ENCODE data around the gene GRM7.

GRM7 gene

GRCh38 chr3:7204848-7205156, 343.9 kb downstream of the GRM7 start:
- no peak for DNase-seq (ENCODE audit: low read depth)
- H3K4me3 ChIP-seq (ENCODE audit: control insufficient read depth, low read depth, low read length): no peak overlapping the region
- no peak for TF ChIP-seq CTCF (IDR thresholded peaks at IDR 0.05; ENCODE audit: control insufficient read depth, insufficient read depth, low read depth, low read length, missing control alignments)

- TF ChIP-seq CTCF (IDR thresholded peaks at IDR 0.05; ENCODE audit: control insufficient read depth, insufficient read depth, low read depth, low read length, missing control alignments): no peak
- no peak overlapping the region for H3K4me3 ChIP-seq (ENCODE audit: control insufficient read depth, low read depth, low read length)
- no peak for DNase-seq (ENCODE audit: low read depth)
These were observed 344.6 kb downstream of the GRM7 start for GRCh38 chr3:7205535-7205934.

DNA sequence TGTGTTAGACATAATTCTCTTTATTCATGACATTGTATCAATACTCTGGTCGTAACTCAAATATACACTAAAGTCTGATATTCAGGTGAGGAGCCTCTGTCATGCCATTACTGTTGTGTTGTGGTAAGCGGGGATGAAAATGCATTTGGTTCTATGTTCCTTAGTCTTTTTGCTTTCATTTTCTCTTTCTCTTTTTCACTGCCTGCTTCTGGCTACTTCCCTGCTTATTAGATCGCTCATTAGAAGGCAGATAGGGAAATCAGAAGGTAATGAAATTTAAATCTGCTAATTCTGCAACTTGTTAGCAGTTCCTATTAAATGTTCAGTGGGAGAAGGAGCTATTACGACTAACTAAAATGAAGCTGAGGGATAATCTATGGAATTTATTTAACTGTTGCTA, 345.0 kb downstream of the GRM7 start:
- DNase-seq (ENCODE audit: low read depth): no peak
- no peak for TF ChIP-seq CTCF (IDR thresholded peaks at IDR 0.05; ENCODE audit: control insufficient read depth, insufficient read depth, low read depth, low read length, missing control alignments)
- H3K4me3 ChIP-seq (ENCODE audit: control insufficient read depth, low read depth, low read length): no peak overlapping the region

DNA sequence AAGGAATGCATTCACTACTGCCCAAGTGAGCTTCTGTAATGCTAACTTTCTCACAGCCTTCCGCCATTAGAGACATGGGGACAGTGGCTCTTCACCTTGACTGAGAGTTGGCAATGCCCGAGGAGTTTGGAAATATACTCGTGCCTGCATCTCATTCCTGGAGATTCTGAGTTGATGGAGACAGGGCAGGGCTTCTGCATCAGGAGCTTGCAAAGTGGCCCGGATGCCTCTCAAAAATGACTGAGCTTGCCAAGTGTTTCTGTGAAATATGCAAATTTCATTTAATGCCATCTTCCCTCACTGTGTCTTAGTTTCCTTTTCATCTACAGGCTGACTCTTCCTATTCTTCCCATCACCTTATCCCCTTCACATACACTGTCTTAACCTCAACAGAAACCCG, 346.2 kb downstream of the GRM7 start:
- no peak for DNase-seq (ENCODE audit: low read depth)
- no peak overlapping the region for H3K4me3 ChIP-seq (ENCODE audit: control insufficient read depth, low read depth, low read length)
- no peak for TF ChIP-seq CTCF (IDR thresholded peaks at IDR 0.05; ENCODE audit: control insufficient read depth, insufficient read depth, low read depth, low read length, missing control alignments)

- no peak for TF ChIP-seq CTCF (IDR thresholded peaks at IDR 0.05; ENCODE audit: control insufficient read depth, insufficient read depth, low read depth, low read length, missing control alignments)
- no peak overlapping the region for H3K4me3 ChIP-seq (ENCODE audit: control insufficient read depth, low read depth, low read length)
- no peak for DNase-seq (ENCODE audit: low read depth)
These were observed 347.0 kb downstream of the GRM7 start for GRCh38 chr3:7207928-7208327.

DNA sequence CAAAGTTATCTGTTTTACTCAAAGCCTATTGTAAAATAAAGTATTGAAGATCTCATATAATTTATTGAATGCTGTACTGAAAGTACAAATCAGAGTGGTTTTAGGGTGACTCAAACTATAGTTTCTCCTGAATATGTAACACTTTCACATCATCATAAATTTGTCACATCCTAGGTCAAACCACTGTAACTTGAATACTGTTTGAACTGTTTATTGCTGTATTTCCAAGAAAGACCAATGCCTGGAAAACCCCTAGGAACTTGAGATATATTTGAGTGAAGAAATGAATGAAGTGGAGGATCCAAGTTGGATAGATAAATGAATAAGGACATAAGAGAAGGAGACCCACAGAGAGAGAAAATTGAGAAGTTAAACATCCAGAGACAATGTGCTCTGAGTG, 348.2 kb downstream of the GRM7 start:
- DNase-seq (ENCODE audit: low read depth): no peak
- no peak for TF ChIP-seq CTCF (IDR thresholded peaks at IDR 0.05; ENCODE audit: control insufficient read depth, insufficient read depth, low read depth, low read length, missing control alignments)
- no peak overlapping the region for H3K4me3 ChIP-seq (ENCODE audit: control insufficient read depth, low read depth, low read length)

- DNase-seq (ENCODE audit: low read depth): no peak
- H3K4me3 ChIP-seq (ENCODE audit: control insufficient read depth, low read depth, low read length): no peak overlapping the region
- no peak for TF ChIP-seq CTCF (IDR thresholded peaks at IDR 0.05; ENCODE audit: control insufficient read depth, insufficient read depth, low read depth, low read length, missing control alignments)
These were observed 350.8 kb downstream of the GRM7 start for GRCh38 chr3:7211740-7212139.
